Measurements from ENCODE around the gene SCAMP2. TPM values are rescaled to one million over a fixed set of nuclear protein-coding genes. Genes with fewer than 3 reads are reported as not detected.
"Not testable (repeated sequence)": the region's sequence is repeated elsewhere in the genome, so short reads cannot be mapped to it uniquely, and the experiment has no call there.

The SCAMP2 gene
- total RNA-seq, 3 donors from 2014 or later (not counting 1 experiment from before 2014, with no cell fraction given) = 78.8 to 101 (median 92.8) TPM

- H3K4me1 Mint-ChIP-seq = peaks cover 27 to 36% of the 10 kb centered on the region in 2 donors
- Histone ChIP-seq H3K27me3 (ENCODE audit: control insufficient read depth, insufficient read depth, low read length) (no peaks in the 10 kb centered on the region), H3K4me3 (ENCODE audit: low read length) (peak overlapping the region; percentile 65), H3K9me3 (ENCODE audit: control insufficient read depth, insufficient read depth, low read length) (no peaks in the 10 kb centered on the region), H3K4me1 (ENCODE audit: control insufficient read depth, insufficient read depth, low read length) (peaks cover 40% of the 10 kb centered on the region), H3K36me3 (ENCODE audit: control insufficient read depth, insufficient read depth, low read length) (no peaks in the 10 kb centered on the region), H3K27ac (ENCODE audit: low read length) (peak overlapping the region; percentile 56)
- peak overlapping the region; percentile 86 for H3K4me3 Mint-ChIP-seq
- no peaks in the 10 kb centered on the region for H3K36me3 Mint-ChIP-seq
- no peak for TF ChIP-seq CTCF (IDR thresholded peaks at IDR 0.05)
- peak in 1 of 2 donors; percentile 44 for DNase-seq
- 39% methylated on average over 8 of the region's 8 CpGs for WGBS (ENCODE audit: insufficient coverage)
- intact Hi-C loops (cut with micrococcal nuclease) = loop anchor here (1.0 kb wide), 1 partner anchor 16 kb away; the partner anchor contains the start of gene SCAMP2
- no peaks in the 10 kb centered on the region for H3K9me3 Mint-ChIP-seq
- peak; percentile 9 to 32 (median 26) for ATAC-seq
- H3K27me3 Mint-ChIP-seq (ENCODE audit: low read depth in 2 of 2) = no peaks in the 10 kb centered on the region
- H3K27ac Mint-ChIP-seq = peak overlapping the region; percentile 85 to 87
Measured at GRCh38 chr15:74889390-74889882, 16.3 kb upstream of the SCAMP2 start.

GRCh38 chr15:74888716-74889115 lies 15.6 kb upstream of the SCAMP2 start:
- H3K4me3 Mint-ChIP-seq = peak overlapping the region; percentile 86
- H3K27me3 Mint-ChIP-seq (ENCODE audit: low read depth in 2 of 2) = no peaks in the 10 kb centered on the region
- intact Hi-C loops (cut with micrococcal nuclease) = loop anchor here (1.0 kb wide), 1 partner anchor 15 kb away; the partner anchor contains the start of gene SCAMP2
- Histone ChIP-seq H3K4me3 (ENCODE audit: low read length) (no peak overlapping the region), H3K4me1 (ENCODE audit: control insufficient read depth, insufficient read depth, low read length) (peaks cover 33% of the 10 kb centered on the region), H3K27ac (ENCODE audit: low read length) (no peak overlapping the region), H3K9me3 (ENCODE audit: control insufficient read depth, insufficient read depth, low read length) (no peaks in the 10 kb centered on the region), H3K36me3 (ENCODE audit: control insufficient read depth, insufficient read depth, low read length) (no peaks in the 10 kb centered on the region), H3K27me3 (ENCODE audit: control insufficient read depth, insufficient read depth, low read length) (no peaks in the 10 kb centered on the region)
- no peaks in the 10 kb centered on the region for H3K9me3 Mint-ChIP-seq
- H3K36me3 Mint-ChIP-seq = no peaks in the 10 kb centered on the region
- 100% methylated on average over 4 of the region's 4 CpGs for WGBS (ENCODE audit: insufficient coverage)
- H3K4me1 Mint-ChIP-seq = peaks cover 24 to 32% of the 10 kb centered on the region in 2 donors
- no peak for DNase-seq
- ATAC-seq = no peak
- no peak for TF ChIP-seq CTCF (IDR thresholded peaks at IDR 0.05)
- H3K27ac Mint-ChIP-seq = no peak overlapping the region

GRCh38 chr15:74887537-74888193 lies 14.5 kb upstream of the SCAMP2 start:
- DNase-seq; H3K9me3 Mint-ChIP-seq; H3K4me3 Mint-ChIP-seq; H3K36me3 Mint-ChIP-seq; H3K27me3 Mint-ChIP-seq (ENCODE audit: low read depth in 2 of 2); H3K27ac ChIP-seq (ENCODE audit: low read length); H3K36me3 ChIP-seq (ENCODE audit: control insufficient read depth, insufficient read depth, low read length); H3K27me3 ChIP-seq (ENCODE audit: control insufficient read depth, insufficient read depth, low read length); H3K4me3 ChIP-seq (ENCODE audit: low read length); intact Hi-C loops (cut with micrococcal nuclease); H3K27ac Mint-ChIP-seq; ATAC-seq; H3K9me3 ChIP-seq (ENCODE audit: control insufficient read depth, insufficient read depth, low read length): not testable (repeated sequence)
- H3K4me1 Mint-ChIP-seq = peaks cover 13 to 22% of the 10 kb centered on the region in 2 donors
- H3K4me1 ChIP-seq (ENCODE audit: control insufficient read depth, insufficient read depth, low read length) = peaks cover 23% of the 10 kb centered on the region
- WGBS (ENCODE audit: insufficient coverage) = 100% methylated on average over 1 of the region's 10 CpGs

GRCh38 chr15:74885461-74885860 lies 12.3 kb upstream of the SCAMP2 start:
- H3K4me3 ChIP-seq (ENCODE audit: low read length) = no peak overlapping the region
- TF ChIP-seq CTCF (IDR thresholded peaks at IDR 0.05) = no peak
- H3K27ac ChIP-seq (ENCODE audit: low read length) = no peak overlapping the region
- H3K4me1 ChIP-seq (ENCODE audit: control insufficient read depth, insufficient read depth, low read length) = peaks cover 15% of the 10 kb centered on the region
- H3K36me3 Mint-ChIP-seq = no peaks in the 10 kb centered on the region
- no peak for DNase-seq
- no peaks in the 10 kb centered on the region for H3K27me3 ChIP-seq (ENCODE audit: control insufficient read depth, insufficient read depth, low read length)
- no peaks in the 10 kb centered on the region for H3K9me3 ChIP-seq (ENCODE audit: control insufficient read depth, insufficient read depth, low read length)
- peaks cover 13 to 16% of the 10 kb centered on the region in 2 donors for H3K4me1 Mint-ChIP-seq
- no peak overlapping the region for H3K27ac Mint-ChIP-seq
- H3K4me3 Mint-ChIP-seq = no peak overlapping the region
- 96% methylated on average over 5 of the region's 5 CpGs for WGBS (ENCODE audit: insufficient coverage)
- no peak for ATAC-seq
- no peaks in the 10 kb centered on the region for H3K36me3 ChIP-seq (ENCODE audit: control insufficient read depth, insufficient read depth, low read length)
- intact Hi-C loops (cut with micrococcal nuclease) = no loop called here
- H3K27me3 Mint-ChIP-seq (ENCODE audit: low read depth in 2 of 2) = no peaks in the 10 kb centered on the region
- no peaks in the 10 kb centered on the region for H3K9me3 Mint-ChIP-seq

Measured in natural killer cell (primary cell).